EH (cell line): Measurements from ENCODE around the gene ADARB1.

Source experiments
- DNase-seq: peaks from one replicate; pipeline ENCODE4 v3.0.0-alpha.2; 2015; ENCODE audit warnings: low read depth

ADARB1 gene

DNA sequence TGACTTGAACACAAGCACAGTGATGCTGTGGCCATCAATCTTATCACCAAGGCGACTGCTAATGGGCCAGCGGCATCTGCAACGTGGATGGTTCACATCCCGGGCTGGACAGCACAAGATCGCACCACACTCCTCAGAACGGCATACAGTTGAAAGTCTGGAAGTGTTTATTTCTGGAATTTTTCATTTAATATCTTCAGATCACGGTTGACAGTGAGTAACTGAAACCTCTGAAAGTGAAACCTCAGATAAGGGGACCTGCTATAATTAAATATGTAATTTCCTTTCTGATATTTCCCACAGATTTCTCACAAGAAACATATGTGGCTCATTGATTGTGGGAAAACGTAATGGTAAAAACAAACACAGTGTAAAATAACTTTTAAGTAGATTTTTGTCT lies 129.6 kb downstream of the ADARB1 start:
- DNase-seq, result no peak

- DNase-seq, result no peak
Observed at GRCh38 chr21:45204395-45204794, 130.0 kb downstream of the ADARB1 start.

GRCh38 chr21:45207839-45208626 lies 133.7 kb downstream of the ADARB1 start:
- no peak for DNase-seq

GRCh38 chr21:45208627-45208951 lies 134.2 kb downstream of the ADARB1 start:
- DNase-seq, result peak; percentile 29

- DNase-seq, result peak; percentile 73
Observed at GRCh38 chr21:45209046-45209445, 134.7 kb downstream of the ADARB1 start.

GRCh38 chr21:45209685-45210284 lies 135.4 kb downstream of the ADARB1 start:
- DNase-seq, result no peak

GRCh38 chr21:45210461-45210983 lies 136.1 kb downstream of the ADARB1 start:
- no peak for DNase-seq

GRCh38 chr21:45211661-45212060 lies 137.3 kb downstream of the ADARB1 start:
- DNase-seq, result no peak

DNA sequence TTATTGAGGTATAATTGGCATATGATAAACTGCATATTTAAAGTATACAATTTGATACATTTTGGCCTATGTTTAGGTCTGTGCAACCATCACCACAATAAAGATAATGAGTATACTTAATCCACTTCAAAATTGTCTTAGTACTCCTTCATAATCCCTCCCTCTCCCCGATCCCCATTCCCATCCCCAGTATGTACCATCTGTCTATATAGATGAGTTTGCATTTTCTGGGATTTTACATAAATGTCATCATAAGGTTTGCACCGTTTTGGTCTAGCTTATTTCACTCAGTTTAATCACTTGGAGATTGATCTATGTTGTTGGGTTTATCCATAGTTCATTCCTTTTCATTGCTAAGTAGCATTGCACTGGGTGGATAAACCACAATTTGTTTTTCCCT lies 139.0 kb downstream of the ADARB1 start:
- DNase-seq, result no peak

- DNase-seq, result no peak
Observed at GRCh38 chr21:45215213-45215612, 140.8 kb downstream of the ADARB1 start.

GRCh38 chr21:45217010-45217409 lies 142.6 kb downstream of the ADARB1 start:
- DNase-seq, result no peak

- DNase-seq, result peak; percentile 3
Observed at GRCh38 chr21:45219517-45219916, 145.1 kb downstream of the ADARB1 start.

- DNase-seq, result peak; percentile 4
Observed at GRCh38 chr21:45220071-45220481, 145.7 kb downstream of the ADARB1 start.

- DNase-seq, result no peak
Observed at GRCh38 chr21:45220714-45221490, 146.5 kb downstream of the ADARB1 start.

DNA sequence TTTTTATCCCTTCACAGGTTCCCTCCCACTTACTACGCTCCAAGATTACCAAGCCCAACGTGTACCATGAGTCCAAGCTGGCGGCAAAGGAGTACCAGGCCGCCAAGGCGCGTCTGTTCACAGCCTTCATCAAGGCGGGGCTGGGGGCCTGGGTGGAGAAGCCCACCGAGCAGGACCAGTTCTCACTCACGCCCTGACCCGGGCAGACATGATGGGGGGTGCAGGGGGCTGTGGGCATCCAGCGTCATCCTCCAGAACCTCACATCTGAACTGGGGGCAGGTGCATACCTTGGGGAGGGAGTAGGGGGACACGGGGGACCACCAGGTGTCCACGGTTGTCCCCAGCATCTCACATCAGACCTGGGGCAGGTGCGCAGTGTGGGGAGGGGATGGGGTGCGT lies 147.6 kb downstream of the ADARB1 start:
- DNase-seq, result no peak

GRCh38 chr21:45223236-45224185 lies 149.1 kb downstream of the ADARB1 start:
- DNase-seq, result no peak

GRCh38 chr21:45224189-45224938 lies 150.0 kb downstream of the ADARB1 start:
- DNase-seq, result peak; percentile 15

- DNase-seq, result no peak
Observed at GRCh38 chr21:45225041-45225740, 150.8 kb downstream of the ADARB1 start.

DNA sequence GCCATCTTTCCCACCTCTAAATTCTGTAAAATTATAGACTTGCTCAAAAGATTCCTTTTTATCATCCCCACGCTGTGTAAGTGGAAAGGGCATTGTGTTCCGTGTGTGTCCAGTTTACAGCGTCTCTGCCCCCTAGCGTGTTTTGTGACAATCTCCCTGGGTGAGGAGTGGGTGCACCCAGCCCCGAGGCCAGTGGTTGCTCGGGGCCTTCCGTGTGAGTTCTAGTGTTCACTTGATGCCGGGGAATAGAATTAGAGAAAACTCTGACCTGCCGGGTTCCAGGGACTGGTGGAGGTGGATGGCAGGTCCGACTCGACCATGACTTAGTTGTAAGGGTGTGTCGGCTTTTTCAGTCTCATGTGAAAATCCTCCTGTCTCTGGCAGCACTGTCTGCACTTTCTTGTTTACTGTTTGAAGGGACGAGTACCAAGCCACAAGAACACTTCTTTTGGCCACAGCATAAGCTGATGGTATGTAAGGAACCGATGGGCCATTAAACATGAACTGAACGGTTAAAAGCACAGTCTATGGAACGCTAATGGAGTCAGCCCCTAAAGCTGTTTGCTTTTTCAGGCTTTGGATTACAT lies 151.5 kb downstream of the ADARB1 start:
- no peak for DNase-seq
